ENCODE measurements around the gene LONP2. TPM values are rescaled to one million over a fixed set of nuclear protein-coding genes. Genes with fewer than 3 reads are reported as not detected.

Gene LONP2
- total and polyA plus RNA-seq, 9 of the 15 experiments (the other 6 are each of a cell fraction or from before 2014, with no cell fraction given): 8.1 to 41.2 (median 25.6) TPM

DNA sequence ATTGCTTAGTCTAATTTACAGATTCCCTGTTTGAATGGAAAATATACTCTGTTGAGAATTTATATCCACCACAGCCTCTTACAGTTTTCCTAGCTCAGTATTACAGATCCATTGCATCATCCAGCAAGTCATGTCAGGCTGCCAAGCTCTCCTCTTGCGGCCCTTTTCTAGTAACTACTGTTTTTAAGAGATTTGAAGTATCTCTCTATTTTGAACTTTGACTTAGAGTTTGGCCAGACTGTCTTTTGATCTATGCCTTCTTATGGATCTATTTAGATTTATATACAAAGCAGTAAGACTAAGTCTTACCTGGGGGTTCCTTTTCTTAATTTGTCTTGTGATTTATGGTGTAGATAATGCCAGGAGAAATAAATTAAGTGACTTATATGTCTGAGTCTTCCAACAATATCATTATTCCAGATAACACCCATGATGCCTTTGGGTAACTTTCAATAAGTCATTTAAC is 56.3 kb downstream of the LONP2 start (continued):
- TF ChIP-seq, protein P1, sequence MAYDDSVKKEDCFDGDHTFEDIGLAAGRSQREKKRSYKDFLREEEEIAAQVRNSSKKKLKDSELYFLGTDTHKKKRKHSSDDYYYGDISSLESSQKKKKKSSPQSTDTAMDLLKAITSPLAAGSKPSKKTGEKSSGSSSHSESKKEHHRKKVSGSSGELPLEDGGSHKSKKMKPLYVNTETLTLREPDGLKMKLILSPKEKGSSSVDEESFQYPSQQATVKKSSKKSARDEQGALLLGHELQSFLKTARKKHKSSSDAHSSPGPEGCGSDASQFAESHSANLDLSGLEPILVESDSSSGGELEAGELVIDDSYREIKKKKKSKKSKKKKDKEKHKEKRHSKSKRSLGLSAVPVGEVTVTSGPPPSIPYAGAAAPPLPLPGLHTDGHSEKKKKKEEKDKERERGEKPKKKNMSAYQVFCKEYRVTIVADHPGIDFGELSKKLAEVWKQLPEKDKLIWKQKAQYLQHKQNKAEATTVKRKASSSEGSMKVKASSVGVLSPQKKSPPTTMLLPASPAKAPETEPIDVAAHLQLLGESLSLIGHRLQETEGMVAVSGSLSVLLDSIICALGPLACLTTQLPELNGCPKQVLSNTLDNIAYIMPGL (CRISPR knock-in tag; IDR thresholded peaks at IDR 0.05): no peak
- TF ChIP-seq NEUROD1 (IDR thresholded peaks at IDR 0.05; ENCODE audit: borderline replicate concordance, low read depth, low read length, partially characterized antibody): no peak
- TF ChIP-seq BCOR (IDR thresholded peaks at IDR 0.05): no peak
- peak; percentile 33; the same call in 1 of the 2 replicates for TF ChIP-seq STAT5B (CRISPR knock-in tag; IDR thresholded peaks at IDR 0.05)
- TF ChIP-seq CBX3 (IDR thresholded peaks at IDR 0.05; ENCODE audit: borderline replicate concordance in 1 of 2, low read length in 2 of 2): no peak
- no peak for TF ChIP-seq ZNF77 (CRISPR knock-in tag; IDR thresholded peaks at IDR 0.05)
- no peak for TF ChIP-seq RFX1 (IDR thresholded peaks at IDR 0.05)
- no peak for TF ChIP-seq TBL1XR1 (IDR thresholded peaks at IDR 0.05; ENCODE audit: low read length in 2 of 2)
- no peak for TF ChIP-seq KLF10 (CRISPR knock-in tag; IDR thresholded peaks at IDR 0.05)
- TF ChIP-seq, protein P2, sequence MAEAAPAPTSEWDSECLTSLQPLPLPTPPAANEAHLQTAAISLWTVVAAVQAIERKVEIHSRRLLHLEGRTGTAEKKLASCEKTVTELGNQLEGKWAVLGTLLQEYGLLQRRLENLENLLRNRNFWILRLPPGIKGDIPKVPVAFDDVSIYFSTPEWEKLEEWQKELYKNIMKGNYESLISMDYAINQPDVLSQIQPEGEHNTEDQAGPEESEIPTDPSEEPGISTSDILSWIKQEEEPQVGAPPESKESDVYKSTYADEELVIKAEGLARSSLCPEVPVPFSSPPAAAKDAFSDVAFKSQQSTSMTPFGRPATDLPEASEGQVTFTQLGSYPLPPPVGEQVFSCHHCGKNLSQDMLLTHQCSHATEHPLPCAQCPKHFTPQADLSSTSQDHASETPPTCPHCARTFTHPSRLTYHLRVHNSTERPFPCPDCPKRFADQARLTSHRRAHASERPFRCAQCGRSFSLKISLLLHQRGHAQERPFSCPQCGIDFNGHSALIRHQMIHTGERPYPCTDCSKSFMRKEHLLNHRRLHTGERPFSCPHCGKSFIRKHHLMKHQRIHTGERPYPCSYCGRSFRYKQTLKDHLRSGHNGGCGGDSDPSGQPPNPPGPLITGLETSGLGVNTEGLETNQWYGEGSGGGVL (CRISPR knock-in tag; IDR thresholded peaks at IDR 0.05): peak; percentile 25; the same call in 1 of the 2 replicates
- TF ChIP-seq MAFG (tag; conservative IDR thresholded peaks at IDR 0.05): no peak
- no peak for TF ChIP-seq TAF1 (IDR thresholded peaks at IDR 0.05; ENCODE audit: control insufficient read depth, extremely low read depth, insufficient read depth, low read length, severe bottlenecking)
- TF ChIP-seq, protein P3, sequence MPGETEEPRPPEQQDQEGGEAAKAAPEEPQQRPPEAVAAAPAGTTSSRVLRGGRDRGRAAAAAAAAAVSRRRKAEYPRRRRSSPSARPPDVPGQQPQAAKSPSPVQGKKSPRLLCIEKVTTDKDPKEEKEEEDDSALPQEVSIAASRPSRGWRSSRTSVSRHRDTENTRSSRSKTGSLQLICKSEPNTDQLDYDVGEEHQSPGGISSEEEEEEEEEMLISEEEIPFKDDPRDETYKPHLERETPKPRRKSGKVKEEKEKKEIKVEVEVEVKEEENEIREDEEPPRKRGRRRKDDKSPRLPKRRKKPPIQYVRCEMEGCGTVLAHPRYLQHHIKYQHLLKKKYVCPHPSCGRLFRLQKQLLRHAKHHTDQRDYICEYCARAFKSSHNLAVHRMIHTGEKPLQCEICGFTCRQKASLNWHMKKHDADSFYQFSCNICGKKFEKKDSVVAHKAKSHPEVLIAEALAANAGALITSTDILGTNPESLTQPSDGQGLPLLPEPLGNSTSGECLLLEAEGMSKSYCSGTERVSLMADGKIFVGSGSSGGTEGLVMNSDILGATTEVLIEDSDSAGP (CRISPR knock-in tag; IDR thresholded peaks at IDR 0.05): no peak
- TF ChIP-seq CREM (IDR thresholded peaks at IDR 0.05; ENCODE audit: low read depth): no peak
- TF ChIP-seq IFI16 (CRISPR knock-in tag; IDR thresholded peaks at IDR 0.05): peak; percentile 80
- TF ChIP-seq ZNF165 (CRISPR knock-in tag; IDR thresholded peaks at IDR 0.05; ENCODE audit: borderline replicate concordance): no peak
- TF ChIP-seq, protein P4, sequence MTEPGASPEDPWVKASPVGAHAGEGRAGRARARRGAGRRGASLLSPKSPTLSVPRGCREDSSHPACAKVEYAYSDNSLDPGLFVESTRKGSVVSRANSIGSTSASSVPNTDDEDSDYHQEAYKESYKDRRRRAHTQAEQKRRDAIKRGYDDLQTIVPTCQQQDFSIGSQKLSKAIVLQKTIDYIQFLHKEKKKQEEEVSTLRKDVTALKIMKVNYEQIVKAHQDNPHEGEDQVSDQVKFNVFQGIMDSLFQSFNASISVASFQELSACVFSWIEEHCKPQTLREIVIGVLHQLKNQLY (CRISPR knock-in tag; conservative IDR thresholded peaks at IDR 0.05): no peak
- TF ChIP-seq FOXK2 (conservative IDR thresholded peaks at IDR 0.05 in 1 of 2, IDR thresholded peaks at IDR 0.05 in 1 of 2; ENCODE audit: low read depth in 2 of 2): no peak
- TF ChIP-seq ZNF57 (CRISPR knock-in tag; IDR thresholded peaks at IDR 0.05): no peak
- TF ChIP-seq SETDB1 (IDR thresholded peaks at IDR 0.05; ENCODE audit: low read length): no peak
- no peak for TF ChIP-seq TRIM28 (IDR thresholded peaks at IDR 0.05)
- TF ChIP-seq MCM7 (IDR thresholded peaks at IDR 0.05): no peak
- TF ChIP-seq PYGO2 (tag; IDR thresholded peaks at IDR 0.05): no peak
- no peak for TF ChIP-seq FOXM1 (IDR thresholded peaks at IDR 0.05; ENCODE audit: low read depth)
- no peak for TF ChIP-seq FOXM1 (CRISPR knock-in tag; IDR thresholded peaks at IDR 0.05; ENCODE audit: low read depth)
- no peak for TF ChIP-seq NR4A1 (CRISPR knock-in tag; IDR thresholded peaks at IDR 0.05)
- TF ChIP-seq NR4A1 (tag; IDR thresholded peaks at IDR 0.05): peak; percentile 90
